SK-N-SH treated with all-trans-retinoic acid at 6 μM for 48 hours (cell line): ENCODE data around the gene TNFRSF21.

Experiments
- ATAC-seq: fragments of 200-7000 bp; cut with Tn5 transposase; 3 replicates; pipeline ENCODE4 v1.9.1; 2020; ENCODE audit warnings: mild to moderate bottlenecking, moderate library complexity
- ARNTL ChIP-seq: fragments of 450-650 bp; formaldehyde crosslinking; IDR thresholded peaks from 2 replicates; pipeline ENCODE4 v1.5.0; 2020; ENCODE audit warnings: low read depth, mild to moderate bottlenecking, moderate library complexity, borderline replicate concordance
- BACH2 ChIP-seq: fragments of 250-450 bp; sonication (Bioruptor Pico); IDR thresholded peaks from 2 replicates; pipeline ENCODE4 v1.9.0; 2021; ENCODE audit warnings: mild to moderate bottlenecking, borderline replicate concordance
- CSDC2 ChIP-seq: fragments of 250-450 bp; sonication (Bioruptor Pico); IDR thresholded peaks from 2 replicates; pipeline ENCODE4 v1.5.0; 2020; ENCODE audit warnings: mild to moderate bottlenecking, moderate library complexity
- ESRRG ChIP-seq: fragments of 250-450 bp; sonication (Bioruptor Pico); IDR thresholded peaks from 2 replicates; pipeline ENCODE4 v1.6.1; 2021; ENCODE audit warnings: mild to moderate bottlenecking
- GLIS3 ChIP-seq: fragments of 250-450 bp; sonication (Bioruptor Pico); IDR thresholded peaks from 2 replicates; pipeline ENCODE4 v1.5.0; 2020; ENCODE audit warnings: mild to moderate bottlenecking, moderate library complexity
- ISL1 ChIP-seq: fragments of 250-450 bp; sonication (Bioruptor Pico); IDR thresholded peaks from 2 replicates; pipeline ENCODE4 v2.1.2; 2022; ENCODE audit warnings: mild to moderate bottlenecking, moderate library complexity
- PPARA ChIP-seq: fragments of 250-450 bp; sonication (Bioruptor Pico); IDR thresholded peaks from 2 replicates; pipeline ENCODE4 v1.5.0; 2020; ENCODE audit warnings: mild to moderate bottlenecking, borderline replicate concordance
- SNAI2 ChIP-seq: fragments of 250-450 bp; sonication (Bioruptor Pico); IDR thresholded peaks from 2 replicates; pipeline ENCODE4 v1.5.0; 2020; ENCODE audit warnings: mild to moderate bottlenecking, moderate library complexity
- TCF4 ChIP-seq: fragments of 250-450 bp; sonication (Bioruptor Pico); IDR thresholded peaks from 2 replicates; pipeline ENCODE4 v1.8.0; 2021; ENCODE audit warnings: mild to moderate bottlenecking, moderate library complexity, borderline replicate concordance
- TOX ChIP-seq: fragments of 250-450 bp; sonication (Bioruptor Pico); IDR thresholded peaks from 2 replicates; pipeline ENCODE4 v1.8.0; 2021; ENCODE audit warnings: mild to moderate bottlenecking, moderate library complexity, borderline replicate concordance
- ZC3H10 ChIP-seq: fragments of 250-450 bp; sonication (Bioruptor Pico); IDR thresholded peaks from 2 replicates; pipeline ENCODE4 v1.5.1; 2021; ENCODE audit warnings: mild to moderate bottlenecking, moderate library complexity
- ZFP3 ChIP-seq: fragments of 250-450 bp; sonication (Bioruptor Pico); IDR thresholded peaks from 2 replicates; pipeline ENCODE4 v1.5.0; 2020; ENCODE audit warnings: mild to moderate bottlenecking, moderate library complexity
- ZFP30 ChIP-seq: fragments of 450-650 bp; formaldehyde crosslinking; IDR thresholded peaks from 2 replicates; pipeline ENCODE4 v1.5.0; 2022; ENCODE audit warnings: mild to moderate bottlenecking, moderate library complexity
- ZNF565 ChIP-seq: fragments of 450-650 bp; formaldehyde crosslinking; conservative IDR thresholded peaks from 2 replicates; pipeline ENCODE4 v1.5.0; 2020; ENCODE audit warnings: low read depth, mild to moderate bottlenecking, moderate library complexity
- ZNF70 ChIP-seq: fragments of 450-650 bp; formaldehyde crosslinking; IDR thresholded peaks from 2 replicates; pipeline ENCODE4 v1.5.0; 2020; ENCODE audit warnings: mild to moderate bottlenecking, moderate library complexity
- ZNF8 ChIP-seq: fragments of 450-650 bp; formaldehyde crosslinking; IDR thresholded peaks from 2 replicates; pipeline ENCODE4 v1.5.0; 2020; ENCODE audit warnings: mild to moderate bottlenecking, moderate library complexity
- TF ChIP-seq, protein P1 (sequence below): fragments of 250-450 bp; sonication (Bioruptor Pico); IDR thresholded peaks from 2 replicates; pipeline ENCODE4 v1.8.0; 2020; ENCODE audit warnings: mild to moderate bottlenecking, moderate library complexity, borderline replicate concordance
- TF ChIP-seq, protein P2 (sequence below): fragments of 250-450 bp; sonication (Bioruptor Pico); IDR thresholded peaks from 2 replicates; pipeline ENCODE4 v1.5.1; 2021; ENCODE audit warnings: mild to moderate bottlenecking, moderate library complexity
- TF ChIP-seq, protein P3 (sequence below): fragments of 250-450 bp; sonication (Bioruptor Pico); IDR thresholded peaks from 2 replicates; pipeline ENCODE4 v1.8.0; 2021; ENCODE audit warnings: low read depth, mild to moderate bottlenecking, moderate library complexity, borderline replicate concordance
- TF ChIP-seq, protein P4 (sequence below): fragments of 250-450 bp; sonication (Bioruptor Pico); IDR thresholded peaks from 2 replicates; pipeline ENCODE4 v1.5.1; 2020; ENCODE audit warnings: low read depth, mild to moderate bottlenecking, moderate library complexity

The TNFRSF21 gene

GRCh38 chr6:47187893-47188587 lies 121.7 kb downstream of the TNFRSF21 start:
- ATAC-seq = peak; percentile 84
- TF ChIP-seq ZC3H10 (CRISPR knock-in tag) (no peak), GLIS3 (CRISPR knock-in tag) (no peak), CSDC2 (CRISPR knock-in tag) (no peak), ZNF70 (no peak)
- TF ChIP-seq, protein P1, sequence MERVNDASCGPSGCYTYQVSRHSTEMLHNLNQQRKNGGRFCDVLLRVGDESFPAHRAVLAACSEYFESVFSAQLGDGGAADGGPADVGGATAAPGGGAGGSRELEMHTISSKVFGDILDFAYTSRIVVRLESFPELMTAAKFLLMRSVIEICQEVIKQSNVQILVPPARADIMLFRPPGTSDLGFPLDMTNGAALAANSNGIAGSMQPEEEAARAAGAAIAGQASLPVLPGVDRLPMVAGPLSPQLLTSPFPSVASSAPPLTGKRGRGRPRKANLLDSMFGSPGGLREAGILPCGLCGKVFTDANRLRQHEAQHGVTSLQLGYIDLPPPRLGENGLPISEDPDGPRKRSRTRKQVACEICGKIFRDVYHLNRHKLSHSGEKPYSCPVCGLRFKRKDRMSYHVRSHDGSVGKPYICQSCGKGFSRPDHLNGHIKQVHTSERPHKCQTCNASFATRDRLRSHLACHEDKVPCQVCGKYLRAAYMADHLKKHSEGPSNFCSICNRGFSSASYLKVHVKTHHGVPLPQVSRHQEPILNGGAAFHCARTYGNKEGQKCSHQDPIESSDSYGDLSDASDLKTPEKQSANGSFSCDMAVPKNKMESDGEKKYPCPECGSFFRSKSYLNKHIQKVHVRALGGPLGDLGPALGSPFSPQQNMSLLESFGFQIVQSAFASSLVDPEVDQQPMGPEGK (CRISPR knock-in tag) = no peak

- TF ChIP-seq ARNTL (CRISPR knock-in tag) = no peak
- TF ChIP-seq ZFP3 (CRISPR knock-in tag) = no peak
- TF ChIP-seq, protein P2, sequence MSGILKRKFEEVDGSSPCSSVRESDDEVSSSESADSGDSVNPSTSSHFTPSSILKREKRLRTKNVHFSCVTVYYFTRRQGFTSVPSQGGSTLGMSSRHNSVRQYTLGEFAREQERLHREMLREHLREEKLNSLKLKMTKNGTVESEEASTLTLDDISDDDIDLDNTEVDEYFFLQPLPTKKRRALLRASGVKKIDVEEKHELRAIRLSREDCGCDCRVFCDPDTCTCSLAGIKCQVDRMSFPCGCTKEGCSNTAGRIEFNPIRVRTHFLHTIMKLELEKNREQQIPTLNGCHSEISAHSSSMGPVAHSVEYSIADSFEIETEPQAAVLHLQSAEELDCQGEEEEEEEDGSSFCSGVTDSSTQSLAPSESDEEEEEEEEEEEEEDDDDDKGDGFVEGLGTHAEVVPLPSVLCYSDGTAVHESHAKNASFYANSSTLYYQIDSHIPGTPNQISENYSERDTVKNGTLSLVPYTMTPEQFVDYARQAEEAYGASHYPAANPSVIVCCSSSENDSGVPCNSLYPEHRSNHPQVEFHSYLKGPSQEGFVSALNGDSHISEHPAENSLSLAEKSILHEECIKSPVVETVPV (CRISPR knock-in tag) = no peak
- TF ChIP-seq ESRRG (CRISPR knock-in tag) = no peak
- TF ChIP-seq, protein P1 (CRISPR knock-in tag) = no peak
- TF ChIP-seq ZFP30 (CRISPR knock-in tag) = no peak
- TF ChIP-seq, protein P3, sequence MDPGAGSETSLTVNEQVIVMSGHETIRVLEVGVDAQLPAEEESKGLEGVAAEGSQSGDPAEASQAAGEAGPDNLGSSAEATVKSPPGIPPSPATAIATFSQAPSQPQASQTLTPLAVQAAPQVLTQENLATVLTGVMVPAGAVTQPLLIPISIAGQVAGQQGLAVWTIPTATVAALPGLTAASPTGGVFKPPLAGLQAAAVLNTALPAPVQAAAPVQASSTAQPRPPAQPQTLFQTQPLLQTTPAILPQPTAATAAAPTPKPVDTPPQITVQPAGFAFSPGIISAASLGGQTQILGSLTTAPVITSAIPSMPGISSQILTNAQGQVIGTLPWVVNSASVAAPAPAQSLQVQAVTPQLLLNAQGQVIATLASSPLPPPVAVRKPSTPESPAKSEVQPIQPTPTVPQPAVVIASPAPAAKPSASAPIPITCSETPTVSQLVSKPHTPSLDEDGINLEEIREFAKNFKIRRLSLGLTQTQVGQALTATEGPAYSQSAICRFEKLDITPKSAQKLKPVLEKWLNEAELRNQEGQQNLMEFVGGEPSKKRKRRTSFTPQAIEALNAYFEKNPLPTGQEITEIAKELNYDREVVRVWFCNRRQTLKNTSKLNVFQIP (CRISPR knock-in tag) = no peak
- TF ChIP-seq, protein P4, sequence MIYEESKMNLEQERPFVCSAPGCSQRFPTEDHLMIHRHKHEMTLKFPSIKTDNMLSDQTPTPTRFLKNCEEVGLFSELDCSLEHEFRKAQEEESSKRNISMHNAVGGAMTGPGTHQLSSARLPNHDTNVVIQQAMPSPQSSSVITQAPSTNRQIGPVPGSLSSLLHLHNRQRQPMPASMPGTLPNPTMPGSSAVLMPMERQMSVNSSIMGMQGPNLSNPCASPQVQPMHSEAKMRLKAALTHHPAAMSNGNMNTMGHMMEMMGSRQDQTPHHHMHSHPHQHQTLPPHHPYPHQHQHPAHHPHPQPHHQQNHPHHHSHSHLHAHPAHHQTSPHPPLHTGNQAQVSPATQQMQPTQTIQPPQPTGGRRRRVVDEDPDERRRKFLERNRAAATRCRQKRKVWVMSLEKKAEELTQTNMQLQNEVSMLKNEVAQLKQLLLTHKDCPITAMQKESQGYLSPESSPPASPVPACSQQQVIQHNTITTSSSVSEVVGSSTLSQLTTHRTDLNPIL (CRISPR knock-in tag) = no peak
- no peak for TF ChIP-seq ZNF565 (CRISPR knock-in tag)
- no peak for ATAC-seq
Measured at GRCh38 chr6:47187113-47187512, 122.6 kb downstream of the TNFRSF21 start.

DNA sequence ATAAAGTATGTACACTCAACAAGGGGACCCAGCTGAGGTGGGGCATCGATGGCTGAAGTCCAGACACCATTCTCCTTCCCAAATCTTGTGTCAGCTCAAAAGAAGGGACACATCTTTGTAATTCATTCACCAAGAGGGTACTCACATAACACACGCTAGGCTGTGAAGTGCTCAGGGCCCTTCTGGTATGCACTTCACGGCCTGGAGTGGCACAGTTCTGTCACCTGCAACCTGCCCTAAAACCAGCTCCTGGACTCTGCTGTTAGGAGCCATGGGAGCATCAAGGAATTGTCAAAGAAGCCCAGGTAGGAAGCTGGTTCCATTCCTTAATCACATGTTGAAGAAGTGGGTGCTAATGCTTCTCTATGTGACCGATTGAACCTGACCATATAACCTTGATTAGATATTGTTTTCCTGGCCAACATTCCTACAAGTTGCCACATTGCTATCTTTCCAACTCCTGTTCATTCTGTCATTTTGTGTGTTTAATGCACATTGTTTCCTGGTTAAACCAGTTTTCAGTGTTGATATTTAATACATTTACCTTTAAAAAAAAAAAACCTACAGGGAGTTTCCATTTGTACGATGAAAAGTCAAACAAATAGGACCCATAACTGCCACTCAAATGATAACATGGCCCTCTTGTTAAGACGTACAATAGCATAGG lies 127.3 kb downstream of the TNFRSF21 start:
- ATAC-seq = no peak
- TF ChIP-seq, protein P3 (CRISPR knock-in tag) = no peak
- TF ChIP-seq BACH2 (CRISPR knock-in tag) = no peak
- no peak for TF ChIP-seq TOX (CRISPR knock-in tag)
- TF ChIP-seq SNAI2 (CRISPR knock-in tag) = no peak
- TF ChIP-seq ZNF8 (CRISPR knock-in tag) = no peak
- TF ChIP-seq ZNF565 (CRISPR knock-in tag) = no peak
- no peak for TF ChIP-seq PPARA (CRISPR knock-in tag)
- no peak for TF ChIP-seq ISL1 (CRISPR knock-in tag)
- TF ChIP-seq TCF4 (CRISPR knock-in tag) = no peak
